HG03439 (cell line): ENCODE data around the gene GRK6.
"Not testable (repeated sequence)": the region's sequence is repeated elsewhere in the genome, so short reads cannot be mapped to it uniquely, and the experiment has no call there.

ENCODE experiments used
- ATAC-seq: cut with Tn5 transposase; IDR thresholded peaks from one replicate; pipeline ENCODE4 v1.9.1; 2021; ENCODE audit warnings: mild to moderate bottlenecking, moderate library complexity; ENCODE audit not compliant: unreplicated experiment

Gene GRK6

GRCh38 chr5:177397875-177398390 is 28.5 kb upstream of the GRK6 start:
- ATAC-seq: no peak

- no peak for ATAC-seq
These were observed 26.2 kb upstream of the GRK6 start, which contains the start of gene PFN3 for GRCh38 chr5:177399997-177400868. Gene PFN3, minus strand, starts transcription at chr5:177400661. Its CDS starts 85 bp downstream, at chr5:177400576.

GRCh38 chr5:177402271-177403043 is 24.0 kb upstream of the GRK6 start:
- ATAC-seq: no peak

GRCh38 chr5:177403102-177403791 is 23.2 kb upstream of the GRK6 start:
- peak; percentile 13 for ATAC-seq

GRCh38 chr5:177403792-177404640 is 22.5 kb upstream of the GRK6 start:
- ATAC-seq: peak; percentile 77

GRCh38 chr5:177404641-177405179 is 21.8 kb upstream of the GRK6 start:
- no peak for ATAC-seq

- ATAC-seq: no peak
These were observed 21.2 kb upstream of the GRK6 start for GRCh38 chr5:177405312-177405711.

- ATAC-seq: no peak
These were observed 20.7 kb upstream of the GRK6 start for GRCh38 chr5:177405805-177406204.

GRCh38 chr5:177409043-177409801 is 17.3 kb upstream of the GRK6 start, which contains the start of gene F12:
Gene F12, minus strand, starts transcription at chr5:177409564. Its CDS starts 37 bp downstream, at chr5:177409527.
- ATAC-seq: no peak

GRCh38 chr5:177410575-177410974 is 15.9 kb upstream of the GRK6 start:
- ATAC-seq: no peak

GRCh38 chr5:177412603-177413233 is 13.8 kb upstream of the GRK6 start:
- ATAC-seq: peak; percentile 63

- ATAC-seq: no peak
These were observed 12.0 kb upstream of the GRK6 start for GRCh38 chr5:177414481-177414880.

- not testable (repeated sequence) for ATAC-seq
These were observed 9.4 kb upstream of the GRK6 start for GRCh38 chr5:177417081-177417480.

- no peak for ATAC-seq
These were observed 7.4 kb upstream of the GRK6 start for GRCh38 chr5:177419046-177419445.

GRCh38 chr5:177420472-177420871 is 6.0 kb upstream of the GRK6 start:
- not testable (repeated sequence) for ATAC-seq

GRCh38 chr5:177421062-177421798 is 5.2 kb upstream of the GRK6 start:
- ATAC-seq: no peak

- no peak for ATAC-seq
These were observed 2.8 kb upstream of the GRK6 start for GRCh38 chr5:177423671-177424070.
